Lower lobe of right lung (tissue), 2 donors: ENCODE measurements around the gene HES6. TPM values are rescaled to one million over a fixed set of nuclear protein-coding genes. Genes with fewer than 3 reads are reported as not detected.
A peak's percentile ranks its signal among the peaks of the same experiment; 100 is the strongest.

Experiments
- ATAC-seq, 2 donors: fragments of 200-7000 bp; cut with Tn5 transposase; one replicate each; pipeline ENCODE4 v1.9.1; 2020 to 2022; ENCODE audit warnings: mild to moderate bottlenecking in 2 of 2, moderate library complexity in 2 of 2
- DNase-seq: peaks from one replicate; pipeline ENCODE4 v3.0.0-alpha.2; 2020
- H3K27ac ChIP-seq: fragments of 200-600 bp; one replicate; pipeline ENCODE4 v1.8.0; 2022
- H3K27me3 ChIP-seq: fragments of 200-600 bp; one replicate; pipeline ENCODE4 v1.8.0; 2022; ENCODE audit warnings: low read depth
- H3K36me3 ChIP-seq: fragments of 200-600 bp; one replicate; pipeline ENCODE4 v1.8.0; 2022; ENCODE audit warnings: mild to moderate bottlenecking
- H3K4me1 ChIP-seq: fragments of 200-600 bp; one replicate; pipeline ENCODE4 v1.8.0; 2022
- H3K4me3 ChIP-seq: fragments of 200-600 bp; one replicate; pipeline ENCODE4 v1.8.0; 2022; ENCODE audit warnings: mild to moderate bottlenecking
- H3K9me3 ChIP-seq: fragments of 200-600 bp; one replicate; pipeline ENCODE4 v1.8.0; 2022
- intact Hi-C: fragments of 100-400 bp; cut with DNase I; formaldehyde crosslinking; loops from one replicate; pipeline ENCODE4 v1.11.0; 2022
- total RNA-seq: library from RNA; stranded (reverse); fragmentation: NEBNext Ultra II Directional; extraction: Animal tissue kit (Norgen Biotek cat#: 25700); gene quantifications from one replicate; pipeline ENCODE4 v1.2.1, GENCODE V29; 2021
- TF ChIP-seq, protein P1 (sequence below): fragments of 200-600 bp; IDR thresholded peaks from one replicate; pipeline ENCODE4 v1.8.0; 2022; ENCODE audit warnings: antibody characterized with exemption, mild to moderate bottlenecking
- donor health status: DM: no; HTN: yes; CAD: no; lungs with severe emphysema.

The HES6 gene
- total RNA-seq, 1 donor from 2014 or later, result 6.1 TPM

DNA sequence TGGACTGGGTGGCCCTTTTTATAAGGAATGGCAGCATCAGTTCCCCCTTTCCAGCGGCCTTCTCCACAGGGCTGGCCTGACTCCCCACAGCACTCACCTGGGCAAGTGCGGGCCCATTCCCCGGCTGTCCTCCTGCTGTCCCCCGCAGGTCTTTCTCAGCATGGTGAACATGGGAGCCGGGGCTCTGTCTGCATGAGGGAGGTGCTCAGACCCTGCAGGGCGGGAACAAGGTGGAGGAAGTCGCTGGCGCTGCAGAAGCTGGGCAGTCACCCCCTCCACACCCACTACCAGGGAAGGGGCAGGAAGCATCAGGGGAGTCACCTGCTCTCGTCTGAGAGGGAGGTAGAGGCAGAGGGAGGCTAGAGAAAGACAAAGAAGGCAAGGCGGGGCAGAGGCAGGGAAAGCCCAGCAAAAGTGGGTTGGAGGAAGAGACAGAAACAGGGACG, 12.2 kb downstream of the HES6 start:
- H3K27ac ChIP-seq, result no peak overlapping the region
- intact Hi-C loops, result no loop called here

DNA sequence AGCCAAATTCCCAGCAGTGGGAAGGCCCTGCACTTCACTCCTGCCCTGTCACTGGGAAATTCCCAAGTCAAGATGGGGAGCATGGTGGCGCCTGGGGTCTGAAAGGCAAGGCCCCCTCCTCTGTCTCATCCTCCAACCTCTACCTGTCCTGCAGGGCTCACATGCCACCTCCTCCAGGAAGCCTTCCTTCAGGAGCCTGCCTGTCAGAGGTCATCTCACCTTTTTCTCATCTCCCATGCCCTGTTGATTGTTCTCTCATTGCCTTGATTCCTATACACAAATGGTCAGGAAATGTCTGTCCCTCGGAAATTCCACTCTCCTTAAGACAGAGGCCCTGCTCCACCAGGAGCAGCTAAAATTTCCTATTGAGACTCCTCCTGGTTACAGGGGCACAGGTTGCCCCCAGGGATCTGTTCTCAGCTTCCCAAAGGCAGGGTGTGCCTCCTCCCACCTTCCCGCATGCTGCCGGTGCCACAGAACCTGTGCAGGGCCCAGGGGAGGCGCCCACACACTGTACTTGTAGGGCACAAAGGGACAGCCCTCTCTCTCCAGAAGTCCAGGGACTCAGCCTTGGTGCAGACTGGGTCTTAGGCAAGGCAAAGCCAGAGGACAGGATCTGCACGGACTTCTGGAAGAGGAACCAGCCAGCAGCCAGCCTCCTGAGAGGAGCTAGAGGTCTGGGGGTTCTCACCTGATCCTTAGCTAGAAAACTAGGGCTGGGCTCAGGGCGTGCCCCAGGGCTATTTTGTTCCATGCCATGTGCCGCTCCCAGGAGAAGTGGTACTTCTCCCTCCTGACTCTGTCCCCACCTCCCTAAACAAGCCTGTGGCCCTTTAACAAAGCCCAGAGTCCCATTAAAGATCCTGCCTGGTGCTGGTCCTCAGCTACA, 12.9 kb downstream of the HES6 start:
- Histone ChIP-seq H3K36me3 (no peaks in the 10 kb centered on the region), H3K4me3 (no peak overlapping the region), H3K27me3 (no peaks in the 10 kb centered on the region), H3K9me3 (no peaks in the 10 kb centered on the region), H3K27ac (no peak overlapping the region), H3K4me1 (peaks cover 11% of the 10 kb centered on the region)
- intact Hi-C loops, result no loop called here
- peak; percentile 57 to 61 for ATAC-seq
- no peak for DNase-seq
- TF ChIP-seq, protein P1, sequence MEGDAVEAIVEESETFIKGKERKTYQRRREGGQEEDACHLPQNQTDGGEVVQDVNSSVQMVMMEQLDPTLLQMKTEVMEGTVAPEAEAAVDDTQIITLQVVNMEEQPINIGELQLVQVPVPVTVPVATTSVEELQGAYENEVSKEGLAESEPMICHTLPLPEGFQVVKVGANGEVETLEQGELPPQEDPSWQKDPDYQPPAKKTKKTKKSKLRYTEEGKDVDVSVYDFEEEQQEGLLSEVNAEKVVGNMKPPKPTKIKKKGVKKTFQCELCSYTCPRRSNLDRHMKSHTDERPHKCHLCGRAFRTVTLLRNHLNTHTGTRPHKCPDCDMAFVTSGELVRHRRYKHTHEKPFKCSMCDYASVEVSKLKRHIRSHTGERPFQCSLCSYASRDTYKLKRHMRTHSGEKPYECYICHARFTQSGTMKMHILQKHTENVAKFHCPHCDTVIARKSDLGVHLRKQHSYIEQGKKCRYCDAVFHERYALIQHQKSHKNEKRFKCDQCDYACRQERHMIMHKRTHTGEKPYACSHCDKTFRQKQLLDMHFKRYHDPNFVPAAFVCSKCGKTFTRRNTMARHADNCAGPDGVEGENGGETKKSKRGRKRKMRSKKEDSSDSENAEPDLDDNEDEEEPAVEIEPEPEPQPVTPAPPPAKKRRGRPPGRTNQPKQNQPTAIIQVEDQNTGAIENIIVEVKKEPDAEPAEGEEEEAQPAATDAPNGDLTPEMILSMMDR, result no peak

More for the DNA sequence above, 12.2 kb downstream of the HES6 start:
- no peak for ATAC-seq
- no peak for DNase-seq
- TF ChIP-seq, protein P1, result no peak
- no peak overlapping the region for H3K4me3 ChIP-seq
- H3K36me3 ChIP-seq, result no peaks in the 10 kb centered on the region
- H3K9me3 ChIP-seq, result no peaks in the 10 kb centered on the region
- H3K4me1 ChIP-seq, result peaks cover 13% of the 10 kb centered on the region
- no peaks in the 10 kb centered on the region for H3K27me3 ChIP-seq

DNA sequence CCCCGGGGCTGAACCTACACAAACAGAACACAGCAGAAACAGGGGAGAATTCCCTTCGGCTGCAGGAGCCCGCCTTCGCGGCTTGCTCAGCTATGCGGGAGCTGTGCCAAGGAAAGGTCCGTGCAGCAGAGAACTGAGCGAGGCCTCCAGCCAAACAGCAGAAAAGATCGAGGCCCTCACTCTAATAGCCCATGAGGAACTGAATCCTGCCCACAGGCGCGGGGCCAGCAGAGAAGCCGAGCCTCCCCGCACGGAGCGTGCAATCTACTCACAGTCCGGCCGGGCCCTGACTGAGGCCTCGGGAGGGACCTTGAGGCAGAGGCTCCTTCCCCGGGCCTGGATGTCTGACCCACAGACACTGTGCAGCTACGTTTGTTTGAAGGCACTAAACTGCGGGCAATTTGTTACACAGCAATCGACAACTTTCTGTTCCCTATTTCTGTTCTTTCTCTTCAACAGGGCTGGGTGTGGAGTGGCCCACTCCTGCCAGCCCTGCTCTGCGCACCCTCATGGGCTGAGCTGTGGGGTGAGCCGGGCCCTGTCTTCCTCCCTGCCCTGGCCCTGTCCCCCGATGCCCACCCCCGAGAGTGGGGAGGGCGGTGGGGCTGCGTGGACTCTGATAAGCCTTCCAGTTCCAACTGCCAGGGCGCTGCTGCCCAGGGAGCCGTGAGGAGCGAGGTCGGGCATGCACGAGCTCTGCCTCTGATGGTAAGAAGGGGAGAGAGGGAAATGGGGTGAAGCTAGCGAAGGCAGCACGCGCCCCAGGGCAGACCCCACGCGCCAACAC, 13.7 kb downstream of the HES6 start:
- ATAC-seq (peak in 1 of 2 donors; percentile 29), DNase-seq (no peak)
- intact Hi-C loops, result no loop called here

DNA sequence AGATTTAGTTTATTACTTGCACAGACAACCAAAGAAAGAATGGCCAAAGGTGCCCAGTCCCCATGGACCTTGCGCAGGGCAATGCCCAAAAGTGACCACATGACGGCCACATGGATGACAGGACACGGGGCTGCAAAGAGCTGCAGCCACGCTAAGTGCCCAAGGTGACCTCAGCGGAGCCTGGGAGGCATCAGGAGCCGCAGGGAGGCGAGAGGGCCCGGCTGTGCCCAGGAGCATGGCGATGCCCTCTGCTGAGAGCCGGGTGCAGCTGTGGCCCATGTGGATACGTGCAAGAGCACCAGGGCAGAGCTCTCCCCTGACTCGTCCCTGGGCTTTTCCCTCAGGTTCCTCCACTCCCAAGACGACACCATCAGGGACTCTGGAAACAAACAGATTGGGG, 14.7 kb downstream of the HES6 start:
- H3K4me3 ChIP-seq, result no peak overlapping the region
- no peaks in the 10 kb centered on the region for H3K4me1 ChIP-seq
- no peaks in the 10 kb centered on the region for H3K36me3 ChIP-seq
- intact Hi-C loops, result no loop called here
- TF ChIP-seq, protein P1, result no peak
- no peak for DNase-seq
- H3K9me3 ChIP-seq, result no peaks in the 10 kb centered on the region
- H3K27ac ChIP-seq, result no peak overlapping the region
- no peak for ATAC-seq
- H3K27me3 ChIP-seq, result no peaks in the 10 kb centered on the region

More for the DNA sequence above, 13.7 kb downstream of the HES6 start:
- no peak overlapping the region for H3K4me3 ChIP-seq
- TF ChIP-seq, protein P1, result no peak
- H3K4me1 ChIP-seq, result peaks cover 4% of the 10 kb centered on the region
- no peak overlapping the region for H3K27ac ChIP-seq
- H3K36me3 ChIP-seq, result no peaks in the 10 kb centered on the region
- H3K9me3 ChIP-seq, result no peaks in the 10 kb centered on the region
- H3K27me3 ChIP-seq, result no peaks in the 10 kb centered on the region

DNA sequence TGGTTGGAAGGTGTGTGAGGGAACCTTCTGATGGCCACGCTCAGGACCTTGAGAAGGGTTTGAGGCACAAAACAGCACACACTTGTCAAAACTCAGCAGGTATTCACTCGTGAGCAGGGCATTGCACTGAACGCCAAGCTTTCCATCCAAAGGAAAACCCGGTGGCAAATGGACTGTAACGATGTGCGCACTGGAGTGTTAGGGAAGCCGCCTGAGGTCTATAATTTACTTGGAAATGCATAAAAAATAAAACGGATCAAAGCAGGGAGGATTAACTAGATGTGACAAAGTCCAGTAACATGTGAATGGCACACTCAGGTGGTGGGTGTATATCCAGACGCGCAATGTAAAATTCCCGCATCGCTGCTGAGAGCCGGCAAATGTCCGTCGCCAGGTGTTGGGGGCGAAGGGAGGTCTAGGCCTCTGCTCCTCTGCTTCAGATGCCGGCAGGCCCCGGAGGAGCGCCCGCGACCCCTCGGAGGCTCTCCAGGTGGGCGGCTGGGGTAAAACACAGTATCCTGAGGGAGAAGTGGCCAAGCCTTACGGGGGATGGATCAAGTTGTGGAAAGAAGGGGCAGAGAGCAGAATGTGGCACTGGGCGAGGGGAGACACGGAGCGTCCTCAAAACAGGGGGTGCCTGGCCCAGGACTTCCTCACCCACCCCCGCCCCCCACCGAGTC, 15.3 kb downstream of the HES6 start:
- ATAC-seq, result no peak
- H3K27ac ChIP-seq, result no peak overlapping the region
- DNase-seq, result no peak
- no peaks in the 10 kb centered on the region for H3K9me3 ChIP-seq
- TF ChIP-seq, protein P1, result no peak
- H3K4me1 ChIP-seq, result no peaks in the 10 kb centered on the region
- intact Hi-C loops, result no loop called here
- H3K4me3 ChIP-seq, result no peak overlapping the region
- H3K36me3 ChIP-seq, result no peaks in the 10 kb centered on the region
- H3K27me3 ChIP-seq, result no peaks in the 10 kb centered on the region
